WTC11 (cell line): Measurements from ENCODE around the gene EEF2KMT.

Experiments used
- CTCF ChIP-seq: fragments of 200-600 bp; IDR thresholded peaks from 2 replicates; pipeline ENCODE4 v1.8.0; 2022; ENCODE audit warnings: antibody characterized with exemption
- ESRRA ChIP-seq: sonication (generic); formaldehyde crosslinking; IDR thresholded peaks from 2 replicates; pipeline ENCODE4 v1.8.1; 2022; ENCODE audit warnings: mild to moderate bottlenecking, missing genetic modification reagents, borderline replicate concordance
- FOXJ3 ChIP-seq: sonication (generic); formaldehyde crosslinking; IDR thresholded peaks from 2 replicates; pipeline ENCODE4 v1.9.0; 2021; ENCODE audit warnings: missing genetic modification reagents, mild to moderate bottlenecking, borderline replicate concordance
- MAX ChIP-seq: sonication (generic); formaldehyde crosslinking; IDR thresholded peaks from 2 replicates; pipeline ENCODE4 v1.8.0; 2022; ENCODE audit warnings: mild to moderate bottlenecking, missing genetic modification reagents
- TEAD4 ChIP-seq: sonication (generic); formaldehyde crosslinking; IDR thresholded peaks from 2 replicates; pipeline ENCODE4 v1.8.0; 2022; ENCODE audit warnings: mild to moderate bottlenecking, missing genetic modification reagents
- TP53 ChIP-seq: sonication (generic); formaldehyde crosslinking; IDR thresholded peaks from 2 replicates; pipeline ENCODE4 v1.8.1; 2023; ENCODE audit warnings: mild to moderate bottlenecking, missing genetic modification reagents
- ZNF138 ChIP-seq: sonication (generic); formaldehyde crosslinking; conservative IDR thresholded peaks from 2 replicates; pipeline ENCODE4 v1.8.1; 2022; ENCODE audit warnings: mild to moderate bottlenecking, moderate library complexity, missing genetic modification reagents
- ZNF512 ChIP-seq: sonication (generic); formaldehyde crosslinking; IDR thresholded peaks from 2 replicates; pipeline ENCODE4 v1.8.1; 2022; ENCODE audit warnings: missing genetic modification reagents, borderline replicate concordance

GRCh38 chr16:5071341-5071680 is 26.3 kb downstream of the EEF2KMT start:
- TF ChIP-seq TEAD4 (CRISPR knock-in tag) (no peak), MAX (no peak), TP53 (CRISPR knock-in tag) (no peak), ZNF512 (CRISPR knock-in tag) (no peak), CTCF (no peak), ESRRA (CRISPR knock-in tag) (no peak), FOXJ3 (CRISPR knock-in tag) (no peak), ZNF138 (CRISPR knock-in tag) (no peak)
